ENCODE measurements around the gene ATP2B2. TPM values are rescaled to one million over a fixed set of nuclear protein-coding genes. Genes with fewer than 3 reads are reported as not detected.

ATP2B2 gene
- total and polyA plus RNA-seq, 2 of the 8 experiments (the other 6 are each of a cell fraction or from before 2014, with no cell fraction given) = 0.14 to 1.2 TPM

GRCh38 chr3:10380906-10381305 lies 124.5 kb downstream of the ATP2B2 start:
- Histone ChIP-seq H3K4me3 (ENCODE audit: extremely low read depth in 1 of 4, insufficient read depth in 2 of 4, low read depth in 3 of 4, low read length in 4 of 4) (no peak overlapping the region), H3K4me1 (replicated peaks in 1 of 4; ENCODE audit: control insufficient read depth in 3 of 4, insufficient read depth in 4 of 4, low read length in 3 of 4) (peaks cover 0 to 5% (median 2%) of the 10 kb centered on the region in 4 experiments; a peak in 5 of 7 replicates), H3K18ac (ENCODE audit: extremely low read depth, low read length) (no peak overlapping the region), H3K27me3 (replicated peaks in 1 of 4; ENCODE audit: control insufficient read depth in 3 of 4, extremely low read depth in 1 of 4, insufficient read depth in 3 of 4, low read length in 3 of 4) (no peaks in the 10 kb centered on the region), H3K14ac (ENCODE audit: insufficient read length) (no peak overlapping the region), H3K27ac (ENCODE audit: low read depth, low read length) (no peak overlapping the region), H3K23ac (ENCODE audit: insufficient read length) (no peak overlapping the region), H3K79me2 (ENCODE audit: control insufficient read depth in 1 of 2, insufficient read depth in 2 of 2, low read length in 2 of 2) (no peaks in the 10 kb centered on the region), H4K20me1 (replicated peaks in 1 of 2; ENCODE audit: control insufficient read depth in 1 of 2, insufficient read depth in 2 of 2, low read length in 2 of 2) (no peaks in the 10 kb centered on the region), H3K79me1 (ENCODE audit: low read depth, low read length) (no peaks in the 10 kb centered on the region), H4K5ac (ENCODE audit: insufficient read length, low read depth, low read length) (no peak overlapping the region), H3K23me2 (ENCODE audit: low read depth, low read length) (no peaks in the 10 kb centered on the region), H2AFZ (ENCODE audit: low read length) (no peak overlapping the region), H4K91ac (replicated peaks; ENCODE audit: insufficient read length, low read length) (no peak overlapping the region), H4K8ac (ENCODE audit: extremely low read depth, insufficient read depth, low read length) (no peak overlapping the region), H2BK120ac (replicated peaks; ENCODE audit: low read depth, low read length) (no peak overlapping the region), H3K36me3 (ENCODE audit: control insufficient read depth in 2 of 4, insufficient read depth in 4 of 4, low read length in 3 of 4) (no peaks in the 10 kb centered on the region), H2BK20ac (ENCODE audit: low read length) (no peak overlapping the region), H2BK15ac (ENCODE audit: low read length) (no peak overlapping the region), H2AK5ac (ENCODE audit: low read depth, low read length) (no peak overlapping the region), H2BK12ac (ENCODE audit: low read depth, low read length) (no peak overlapping the region), H3K9ac (replicated peaks in 1 of 4; ENCODE audit: extremely low read depth in 1 of 4, low read depth in 3 of 4, low read length in 3 of 4) (no peak overlapping the region), H3K4me2 (ENCODE audit: insufficient read depth in 1 of 2, low read depth in 2 of 2, low read length in 2 of 2) (no peak overlapping the region), H3K4ac (replicated peaks; ENCODE audit: insufficient read length, low read depth, low read length) (no peak overlapping the region), H2BK5ac (ENCODE audit: low read depth, low read length) (no peak overlapping the region), H3K9me3 (ENCODE audit: insufficient read depth in 2 of 2, low read depth in 1 of 2, low read length in 1 of 2) (peaks cover under 1% of the 10 kb centered on the region in 2 experiments; a peak in 2 of 4 replicates), H3K56ac (replicated peaks; ENCODE audit: insufficient read length, low read depth, low read length) (no peak overlapping the region)
- DNase-seq (ENCODE audit: low read depth in 1 of 2, low spot score in 2 of 2) (no peak), FAIRE-seq (no peak)
- TF ChIP-seq RFX5 (IDR thresholded peaks at IDR 0.05; ENCODE audit: borderline replicate concordance, low read depth, low read length) (no peak), TAF7 (optimal IDR thresholded peaks at IDR 0.05; ENCODE audit: borderline replicate concordance, low read depth, low read length) (no peak), BCL11A (IDR thresholded peaks at IDR 0.05; ENCODE audit: low read depth in 2 of 2, low read length in 2 of 2) (no peak), TCF12 (IDR thresholded peaks at IDR 0.05; ENCODE audit: low read depth, low read length) (no peak), CTBP2 (IDR thresholded peaks at IDR 0.05; ENCODE audit: borderline replicate concordance, insufficient read depth, insufficient read length, low read length) (no peak)
- ChIA-PET POLR2A (ENCODE audit: partially characterized antibody) (no interaction called here), CTCF (ENCODE audit: partially characterized antibody) (interaction anchor here (0.5 to 2.7 kb wide), 10 partner anchors 8 to 378 kb away, joined by 3 to 13 read pairs (median 4); partner anchors contain the start of gene SEC13)
- 78% methylated on average over 3 of the region's 3 CpGs; no CpG with 5 or more reads in 1 of the 2 experiments for WGBS, 2 experiments (ENCODE audit: extremely low coverage in 1 of 2, insufficient coverage in 1 of 2, insufficient read length in 1 of 2, insufficient replicate concordance in 2 of 2, low coverage in 1 of 2, low lambda C conversion rate in 2 of 2, missing lambda C conversion rate in 1 of 2)

Measured in H1 (cell line).